Spleen (tissue), 7 donors: ENCODE results near the gene MTFMT.

ENCODE experiments used
- POLR2A ChIP-seq, 3 donors: fragments of 450-650 bp; IDR thresholded peaks; one replicate each; pipeline ENCODE4 v1.5.1; 2017; ENCODE audit warnings: antibody characterized with exemption in 3 of 3, mild to moderate bottlenecking in 1 of 3
- POLR2AphosphoS5 ChIP-seq, 3 donors: sonication (generic); formaldehyde crosslinking; IDR thresholded peaks; one replicate each; pipeline ENCODE4 v1.5.1; 2017; ENCODE audit warnings: antibody characterized with exemption in 3 of 3
- TF ChIP-seq, protein P1 (sequence below), 11 experiments: fragments of 200-600 bp in 7 of 11; fragments of 450-650 bp in 4 of 11; sonication (generic) in 4 of 11; IDR thresholded peaks in 8 of 11; conservative IDR thresholded peaks in 3 of 11; 1 replicate in 7 of 11; 2 replicates in 4 of 11; pipeline versions ENCODE4 v1.4.0 to v1.8.0; 2016 to 2021; ENCODE audit warnings: antibody characterized with exemption in 11 of 11, inconsistent platforms in 4 of 11, mild to moderate bottlenecking in 1 of 11
- donor health status: DM: no; HTN: no; CAD: no; lungs with moderate emphysema.
- donor health status: DM: no; HTN: no; CAD: no.
- donor health status: DM: no; HTN: no; CAD: no.

DNA sequence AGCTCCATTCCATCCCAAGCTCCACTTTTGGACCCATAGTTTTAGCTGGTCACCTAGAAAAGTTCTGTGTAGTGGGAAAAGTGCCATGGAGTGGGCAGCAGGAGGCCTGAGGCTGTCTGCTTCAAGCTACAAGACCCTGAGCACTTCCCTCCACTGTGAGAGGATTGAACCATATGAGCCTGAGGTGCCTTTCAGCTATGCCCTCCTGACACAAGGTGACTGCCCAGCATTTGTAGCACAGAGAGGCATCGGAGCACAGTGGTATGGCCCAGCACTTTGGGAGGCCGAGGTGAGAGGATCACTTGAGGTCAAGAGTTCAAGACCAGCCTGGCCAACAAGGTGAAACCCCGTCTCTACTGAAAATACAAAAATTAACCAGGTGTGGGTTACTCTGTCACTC, 43.2 kb upstream of the MTFMT start:
- TF ChIP-seq POLR2A (IDR thresholded peaks at IDR 0.05) (no peak), POLR2AphosphoS5 (IDR thresholded peaks at IDR 0.05) (no peak)
- TF ChIP-seq, protein P1, sequence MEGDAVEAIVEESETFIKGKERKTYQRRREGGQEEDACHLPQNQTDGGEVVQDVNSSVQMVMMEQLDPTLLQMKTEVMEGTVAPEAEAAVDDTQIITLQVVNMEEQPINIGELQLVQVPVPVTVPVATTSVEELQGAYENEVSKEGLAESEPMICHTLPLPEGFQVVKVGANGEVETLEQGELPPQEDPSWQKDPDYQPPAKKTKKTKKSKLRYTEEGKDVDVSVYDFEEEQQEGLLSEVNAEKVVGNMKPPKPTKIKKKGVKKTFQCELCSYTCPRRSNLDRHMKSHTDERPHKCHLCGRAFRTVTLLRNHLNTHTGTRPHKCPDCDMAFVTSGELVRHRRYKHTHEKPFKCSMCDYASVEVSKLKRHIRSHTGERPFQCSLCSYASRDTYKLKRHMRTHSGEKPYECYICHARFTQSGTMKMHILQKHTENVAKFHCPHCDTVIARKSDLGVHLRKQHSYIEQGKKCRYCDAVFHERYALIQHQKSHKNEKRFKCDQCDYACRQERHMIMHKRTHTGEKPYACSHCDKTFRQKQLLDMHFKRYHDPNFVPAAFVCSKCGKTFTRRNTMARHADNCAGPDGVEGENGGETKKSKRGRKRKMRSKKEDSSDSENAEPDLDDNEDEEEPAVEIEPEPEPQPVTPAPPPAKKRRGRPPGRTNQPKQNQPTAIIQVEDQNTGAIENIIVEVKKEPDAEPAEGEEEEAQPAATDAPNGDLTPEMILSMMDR (IDR thresholded peaks at IDR 0.05 in 8 of 11, conservative IDR thresholded peaks at IDR 0.05 in 3 of 11) = no peak
